Fibroblast of lung (primary cell): ENCODE measurements around the gene PIP5K1C. TPM values are rescaled to one million over a fixed set of nuclear protein-coding genes. Genes with fewer than 3 reads are reported as not detected.

Source experiments
- DNase-seq, 2 donors: peaks; one replicate each; pipeline versions ENCODE4 v3.0.0 to v3.0.0-alpha.2; 2010; ENCODE audit warnings: low read depth in 2 of 2
- H2AFZ ChIP-seq: 2 replicates; pipeline ENCODE4 v1.5.1; 2012; ENCODE audit warnings: low read length, control low read depth, inconsistent platforms
- H3K27ac ChIP-seq: 2 replicates; pipeline ENCODE4 v1.5.1; 2011; ENCODE audit warnings: low read length, control low read depth; ENCODE audit not compliant: insufficient read depth
- H3K27me3 ChIP-seq: 2 replicates; pipeline ENCODE4 v1.5.1; 2011; ENCODE audit warnings: mild to moderate bottlenecking, low read length; ENCODE audit not compliant: control insufficient read depth, insufficient read depth
- H3K36me3 ChIP-seq: 2 replicates; pipeline ENCODE4 v1.5.1; 2011; ENCODE audit warnings: low read length; ENCODE audit not compliant: control insufficient read depth, insufficient read depth
- H3K4me1 ChIP-seq: 2 replicates; pipeline ENCODE4 v1.5.1; 2011; ENCODE audit warnings: low read length; ENCODE audit not compliant: control insufficient read depth, insufficient read depth; ENCODE audit errors: extremely low read depth
- H3K4me2 ChIP-seq: 2 replicates; pipeline ENCODE4 v1.5.1; 2011; ENCODE audit warnings: low read length, control low read depth; ENCODE audit not compliant: insufficient read depth; ENCODE audit errors: extremely low read depth
- H3K4me3 ChIP-seq, 4 experiments: fragments of 200-600 bp in 1 of 4; sonication (generic) in 1 of 4; replicated peaks in 1 of 4; 2 replicates each; pipeline ENCODE4 v1.5.1; 2011 to 2016; ENCODE audit warnings: low read length in 4 of 4, low read depth in 3 of 4, mild to moderate bottlenecking in 3 of 4, control low read depth in 2 of 4, inconsistent platforms in 1 of 4, mixed read lengths in 1 of 4; ENCODE audit not compliant: insufficient read depth in 1 of 4; ENCODE audit errors: control extremely low read depth in 1 of 4
- H3K79me2 ChIP-seq: 2 replicates; pipeline ENCODE4 v1.5.1; 2012; ENCODE audit warnings: mild to moderate bottlenecking, low read length, inconsistent platforms; ENCODE audit not compliant: control insufficient read depth, insufficient read depth
- H3K9ac ChIP-seq: 2 replicates; pipeline ENCODE4 v1.5.1; 2011; ENCODE audit warnings: mild to moderate bottlenecking, low read length, control low read depth; ENCODE audit not compliant: insufficient read depth
- H3K9me3 ChIP-seq: 2 replicates; pipeline ENCODE4 v1.5.1; 2012; ENCODE audit warnings: low read depth, low read length; ENCODE audit not compliant: control insufficient read depth, insufficient read depth
- H4K20me1 ChIP-seq: 2 replicates; pipeline ENCODE4 v1.5.1; 2011; ENCODE audit warnings: low read length; ENCODE audit not compliant: control insufficient read depth, insufficient read depth; ENCODE audit errors: extremely low read depth
- EZH2 ChIP-seq: IDR thresholded peaks from 2 replicates; pipeline ENCODE4 v1.5.1; 2012; ENCODE audit warnings: low read length, control low read depth, mild to moderate bottlenecking; ENCODE audit errors: missing control alignments
- polyA plus RNA-seq, 2 donors: library from polyadenylated mRNA; depleted of rRNA in 1 of 2; stranded (reverse) in 1 of 2; unstranded in 1 of 2; fragments of >200 nt; gene quantifications; 2 replicates each; pipeline ENCODE4 v1.2.1, GENCODE V29; 2011 to 2012; ENCODE audit warnings: missing spikeins in 1 of 2
- total RNA-seq: library from RNA; depleted of rRNA; stranded (reverse); fragments of >200 nt; gene quantifications from 2 replicates; pipeline ENCODE4 v1.2.1, GENCODE V29; 2014
- TF ChIP-seq, protein P1 (sequence below), 2 donors: IDR thresholded peaks in 1 of 2; conservative IDR thresholded peaks in 1 of 2; 1 replicate in 1 of 2; 2 replicates in 1 of 2; pipeline ENCODE4 v1.5.1; 2011 to 2012; ENCODE audit warnings: low read length in 2 of 2, control low read depth in 1 of 2, inconsistent platforms in 1 of 2, low read depth in 1 of 2, mild to moderate bottlenecking in 1 of 2

The PIP5K1C gene
- total and polyA plus RNA-seq, 2 donors (not counting 1 experiment from before 2014, with no cell fraction given) = 8.7 to 16.7 TPM

DNA sequence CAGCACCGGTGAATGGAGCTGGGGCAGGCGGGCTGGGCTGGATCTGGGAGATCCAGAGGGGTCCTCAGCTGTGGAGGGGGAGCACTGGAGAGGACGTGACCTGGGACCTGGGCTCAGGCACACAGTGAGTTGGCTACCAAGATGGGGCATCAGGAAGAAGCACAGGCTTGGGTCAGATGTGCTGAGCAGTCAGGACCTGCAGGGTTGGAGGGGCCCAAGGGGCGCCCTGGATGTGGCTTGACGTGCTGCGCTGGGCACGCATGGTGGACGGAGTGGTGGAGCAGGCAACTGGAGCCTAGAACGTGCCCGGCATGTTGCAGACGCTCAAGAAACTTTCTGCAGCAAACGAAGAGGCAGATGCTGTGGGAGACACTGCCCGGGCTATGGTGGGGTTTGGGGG lies 20.7 kb downstream of the PIP5K1C start:
- Histone ChIP-seq H3K4me1 (no peaks in the 10 kb centered on the region), H3K9ac (no peak overlapping the region)

DNA sequence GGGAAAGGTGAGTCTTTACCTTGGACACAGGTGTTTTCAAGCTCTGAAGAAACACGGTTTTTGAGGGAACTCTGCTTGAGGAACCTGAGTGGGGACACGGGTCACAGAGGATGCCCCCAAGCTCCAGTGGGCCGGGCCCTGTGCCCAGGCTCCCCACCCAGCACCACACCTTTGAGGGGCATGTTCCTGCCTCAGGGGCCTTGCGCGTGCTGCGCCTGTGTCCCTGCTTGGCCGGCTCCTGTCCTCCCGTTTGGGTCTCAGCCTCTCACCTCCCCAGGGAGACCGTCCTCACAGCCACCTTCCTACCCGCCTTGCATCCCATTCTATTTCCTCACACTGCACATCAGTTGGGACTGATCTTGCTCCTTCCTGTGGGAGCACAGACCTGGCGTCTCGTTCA lies 21.1 kb downstream of the PIP5K1C start:
- Histone ChIP-seq H3K27me3 (no peaks in the 10 kb centered on the region), H3K9ac (no peak overlapping the region), H3K4me1 (no peaks in the 10 kb centered on the region), H2AFZ (no peak overlapping the region), H3K9me3 (no peaks in the 10 kb centered on the region), H3K4me2 (no peak overlapping the region), H3K79me2 (peaks cover 7% of the 10 kb centered on the region), H3K27ac (no peak overlapping the region), H4K20me1 (no peaks in the 10 kb centered on the region), H3K4me3 (no peak overlapping the region), H3K36me3 (peaks cover 3% of the 10 kb centered on the region)
- no peak for DNase-seq
- TF ChIP-seq, protein P1, sequence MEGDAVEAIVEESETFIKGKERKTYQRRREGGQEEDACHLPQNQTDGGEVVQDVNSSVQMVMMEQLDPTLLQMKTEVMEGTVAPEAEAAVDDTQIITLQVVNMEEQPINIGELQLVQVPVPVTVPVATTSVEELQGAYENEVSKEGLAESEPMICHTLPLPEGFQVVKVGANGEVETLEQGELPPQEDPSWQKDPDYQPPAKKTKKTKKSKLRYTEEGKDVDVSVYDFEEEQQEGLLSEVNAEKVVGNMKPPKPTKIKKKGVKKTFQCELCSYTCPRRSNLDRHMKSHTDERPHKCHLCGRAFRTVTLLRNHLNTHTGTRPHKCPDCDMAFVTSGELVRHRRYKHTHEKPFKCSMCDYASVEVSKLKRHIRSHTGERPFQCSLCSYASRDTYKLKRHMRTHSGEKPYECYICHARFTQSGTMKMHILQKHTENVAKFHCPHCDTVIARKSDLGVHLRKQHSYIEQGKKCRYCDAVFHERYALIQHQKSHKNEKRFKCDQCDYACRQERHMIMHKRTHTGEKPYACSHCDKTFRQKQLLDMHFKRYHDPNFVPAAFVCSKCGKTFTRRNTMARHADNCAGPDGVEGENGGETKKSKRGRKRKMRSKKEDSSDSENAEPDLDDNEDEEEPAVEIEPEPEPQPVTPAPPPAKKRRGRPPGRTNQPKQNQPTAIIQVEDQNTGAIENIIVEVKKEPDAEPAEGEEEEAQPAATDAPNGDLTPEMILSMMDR (conservative IDR thresholded peaks at IDR 0.05 in 1 of 2, IDR thresholded peaks at IDR 0.05 in 1 of 2; ENCODE audit: low read depth in 1 of 2, low read length in 2 of 2) = no peak
- no peak for TF ChIP-seq EZH2

More for the DNA sequence above, 20.7 kb downstream of the PIP5K1C start:
- Histone ChIP-seq H3K27me3 (no peaks in the 10 kb centered on the region), H3K27ac (no peak overlapping the region), H3K79me2 (peaks cover 9% of the 10 kb centered on the region), H3K4me3 (no peak overlapping the region), H3K9me3 (no peaks in the 10 kb centered on the region), H3K4me2 (no peak overlapping the region), H2AFZ (no peak overlapping the region), H4K20me1 (no peaks in the 10 kb centered on the region), H3K36me3 (peaks cover 3% of the 10 kb centered on the region)
- DNase-seq = no peak
- TF ChIP-seq, protein P1 (conservative IDR thresholded peaks at IDR 0.05 in 1 of 2, IDR thresholded peaks at IDR 0.05 in 1 of 2; ENCODE audit: low read depth in 1 of 2, low read length in 2 of 2) = no peak
- no peak for TF ChIP-seq EZH2

DNA sequence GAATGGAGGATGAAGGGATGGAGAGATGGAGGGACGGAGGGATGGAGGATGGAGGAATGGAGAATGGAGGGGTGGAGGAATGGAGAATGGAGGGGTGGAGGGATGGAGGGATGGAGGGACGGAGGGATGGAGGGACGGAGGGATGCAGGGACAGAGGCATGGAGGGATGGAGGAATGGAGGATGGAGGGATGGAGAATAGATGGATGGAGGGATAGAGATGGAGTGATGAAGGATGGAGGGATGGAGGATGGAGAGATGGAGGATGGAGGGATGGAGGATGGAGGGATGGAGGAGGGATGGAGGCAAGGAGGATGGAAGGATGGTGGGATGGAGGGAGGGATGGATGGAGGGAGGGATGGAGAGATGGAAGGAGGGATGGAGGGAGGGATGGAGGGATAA lies 22.1 kb downstream of the PIP5K1C start:
- no peak overlapping the region for H2AFZ ChIP-seq
- H3K4me3 ChIP-seq = no peak overlapping the region
- H3K79me2 ChIP-seq = peaks cover 5% of the 10 kb centered on the region
- no peaks in the 10 kb centered on the region for H3K4me1 ChIP-seq
- no peak overlapping the region for H3K4me2 ChIP-seq
- no peaks in the 10 kb centered on the region for H3K9me3 ChIP-seq
- H3K27me3 ChIP-seq = no peaks in the 10 kb centered on the region
- no peaks in the 10 kb centered on the region for H4K20me1 ChIP-seq
- H3K27ac ChIP-seq = no peak overlapping the region
- H3K9ac ChIP-seq = no peak overlapping the region
- peaks cover 6% of the 10 kb centered on the region for H3K36me3 ChIP-seq
- TF ChIP-seq EZH2 = no peak
- no peak for DNase-seq
